ENCODE data around the gene IFRD1.

The IFRD1 gene, protein sequence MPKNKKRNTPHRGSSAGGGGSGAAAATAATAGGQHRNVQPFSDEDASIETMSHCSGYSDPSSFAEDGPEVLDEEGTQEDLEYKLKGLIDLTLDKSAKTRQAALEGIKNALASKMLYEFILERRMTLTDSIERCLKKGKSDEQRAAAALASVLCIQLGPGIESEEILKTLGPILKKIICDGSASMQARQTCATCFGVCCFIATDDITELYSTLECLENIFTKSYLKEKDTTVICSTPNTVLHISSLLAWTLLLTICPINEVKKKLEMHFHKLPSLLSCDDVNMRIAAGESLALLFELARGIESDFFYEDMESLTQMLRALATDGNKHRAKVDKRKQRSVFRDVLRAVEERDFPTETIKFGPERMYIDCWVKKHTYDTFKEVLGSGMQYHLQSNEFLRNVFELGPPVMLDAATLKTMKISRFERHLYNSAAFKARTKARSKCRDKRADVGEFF

DNA sequence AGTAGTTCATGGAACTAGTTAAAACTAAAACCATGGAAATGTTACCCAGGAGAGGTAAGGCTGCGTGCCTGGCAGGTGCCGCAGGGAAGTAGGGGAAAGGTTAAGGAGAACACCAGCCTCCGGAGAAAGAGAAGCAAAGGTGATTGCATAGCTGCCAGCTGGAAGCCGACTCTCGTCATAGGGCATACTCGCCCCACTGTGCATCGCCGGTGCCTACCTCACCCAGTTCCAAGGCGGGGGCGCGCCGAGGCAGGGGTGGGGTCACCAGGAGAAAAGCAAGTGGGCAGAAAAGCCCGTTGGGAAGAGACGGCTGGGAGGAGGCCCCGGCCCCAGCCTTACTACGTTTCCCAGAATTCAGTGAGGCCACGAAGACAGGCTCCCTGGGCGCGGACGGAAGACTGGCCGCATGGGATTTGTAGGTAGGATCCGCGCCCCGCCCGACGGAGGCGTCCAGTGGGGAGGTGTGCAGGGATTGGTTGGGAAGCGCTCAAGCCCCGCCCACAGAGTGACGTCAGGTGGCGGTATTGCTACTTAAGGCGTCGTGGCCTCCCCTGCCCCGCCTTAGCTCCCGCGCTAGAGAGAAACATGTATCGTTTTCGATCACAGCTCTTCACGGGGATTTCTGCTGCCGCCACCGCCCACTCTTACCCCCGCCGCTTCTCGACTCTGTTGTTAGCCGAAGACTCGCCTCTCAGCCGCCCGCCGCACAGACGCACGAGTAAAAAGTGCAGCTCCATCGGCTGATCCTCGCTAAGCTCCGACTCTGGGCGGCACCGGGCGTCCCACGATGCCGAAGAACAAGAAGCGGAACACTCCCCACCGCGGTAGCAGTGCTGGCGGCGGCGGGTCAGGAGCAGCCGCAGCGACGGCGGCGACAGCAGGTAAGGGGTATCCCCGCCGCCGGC lies at the start of gene IFRD1:
IFRD1 (plus strand) TSS at position 559 of the 905 bp plus-strand sequence; CDS start at position 788, 229 bp downstream.
- DNase-seq: peak; percentile 98

DNA sequence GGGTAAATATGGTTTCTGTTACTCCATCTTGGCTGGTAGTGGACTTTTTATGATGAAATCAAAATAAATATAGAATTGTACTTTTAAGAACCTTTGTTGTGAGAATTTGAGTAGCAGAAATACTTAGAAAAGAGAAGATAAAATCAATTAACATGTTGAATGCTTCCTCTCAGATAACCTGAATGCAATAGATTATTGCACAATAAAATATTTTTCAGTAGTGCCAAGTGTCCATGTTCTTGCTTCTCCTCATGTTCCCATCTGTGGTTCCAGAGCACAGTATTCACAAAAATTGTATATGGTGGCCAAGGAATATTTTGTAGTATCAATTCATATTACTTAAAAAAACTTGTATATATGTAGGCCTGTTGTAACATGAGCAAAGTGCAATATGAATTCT lies 45.9 kb upstream of the IFRD1 start:
- no peak for DNase-seq

DNA sequence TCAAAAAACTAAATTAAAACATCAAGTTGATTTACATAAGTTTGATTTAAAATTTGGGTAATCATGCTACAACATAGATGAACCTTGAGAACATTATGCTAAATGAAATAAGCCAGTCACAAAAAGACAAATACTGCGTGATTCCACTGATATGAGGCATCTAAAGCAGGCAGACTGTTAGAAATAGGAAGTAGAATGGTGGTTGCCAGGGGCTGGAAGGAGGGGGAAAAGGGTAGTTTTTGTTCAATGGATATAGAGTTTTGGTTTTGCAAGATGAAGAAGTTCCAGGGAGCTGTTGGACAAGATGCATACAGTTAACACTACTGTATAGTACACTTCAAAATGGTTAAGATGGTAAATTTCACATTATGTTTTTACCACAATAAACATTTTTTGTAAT lies 45.0 kb upstream of the IFRD1 start:
- DNase-seq: no peak

DNA sequence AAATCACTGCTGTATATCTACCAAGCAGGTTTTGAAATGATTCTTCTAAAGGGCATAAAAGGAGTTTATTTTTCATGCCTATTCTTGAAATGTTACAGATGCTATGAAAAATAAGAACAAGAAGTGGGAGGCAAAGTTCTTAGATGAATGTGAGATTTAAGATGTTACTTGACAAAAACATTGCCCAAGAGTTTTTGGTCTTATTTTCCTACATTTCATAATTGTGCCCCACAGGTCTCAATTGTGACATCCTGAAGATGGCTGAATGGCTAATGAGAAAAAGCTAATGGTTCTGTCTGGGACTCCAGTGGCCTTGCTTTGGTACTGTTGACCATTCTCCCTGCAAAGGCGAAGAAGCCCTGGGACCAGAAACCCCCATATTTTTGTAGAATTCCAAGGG lies 43.0 kb upstream of the IFRD1 start:
- DNase-seq: no peak

DNA sequence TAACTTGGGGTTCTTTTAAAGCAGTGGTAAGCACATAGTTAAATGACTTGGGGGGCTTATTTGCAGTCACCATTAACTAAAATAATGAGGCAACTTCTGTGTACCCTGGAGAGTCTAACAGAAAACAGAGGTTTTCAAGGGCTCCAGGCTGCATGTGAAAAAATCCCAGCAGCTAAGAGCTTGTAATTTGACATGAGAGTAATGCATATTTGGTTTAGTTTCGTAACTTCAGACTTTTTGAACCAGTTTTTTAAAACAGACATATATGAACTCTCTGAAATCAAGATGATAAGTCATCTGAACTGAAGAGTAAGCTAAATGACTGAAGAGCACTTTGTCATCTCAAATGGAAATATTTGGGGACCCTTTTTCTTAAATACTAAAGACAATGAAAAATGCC lies 40.2 kb upstream of the IFRD1 start:
- DNase-seq: no peak

DNA sequence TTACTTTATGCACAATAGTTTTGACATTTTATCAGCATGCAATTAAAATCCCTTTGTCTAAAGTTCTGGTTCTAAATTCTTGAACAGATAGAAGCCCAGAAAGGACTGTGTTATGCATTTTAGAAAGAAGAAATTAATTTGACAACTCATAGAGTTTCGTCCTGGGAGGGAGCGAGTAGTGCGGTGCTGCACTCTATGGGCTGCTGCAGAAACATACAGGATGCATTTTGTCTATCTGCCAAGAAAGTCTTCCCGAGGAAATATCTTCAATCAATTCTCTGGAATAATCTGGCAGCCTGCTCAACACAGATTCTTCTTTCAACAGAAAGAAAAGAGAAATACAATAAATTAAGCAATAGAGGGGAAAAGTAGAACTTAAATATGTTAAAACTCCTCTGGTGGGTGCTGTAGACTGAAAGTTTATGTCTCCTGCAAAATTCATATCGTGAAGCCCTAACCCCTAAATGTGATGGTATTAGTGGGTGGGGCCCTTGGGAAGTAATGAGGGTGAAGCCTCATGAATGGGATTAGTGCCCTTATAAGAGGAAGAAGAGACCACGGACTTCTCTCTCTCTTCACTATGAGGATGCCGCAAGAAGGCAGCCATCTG lies 39.0 kb upstream of the IFRD1 start:
- peak; percentile 24 for DNase-seq

DNA sequence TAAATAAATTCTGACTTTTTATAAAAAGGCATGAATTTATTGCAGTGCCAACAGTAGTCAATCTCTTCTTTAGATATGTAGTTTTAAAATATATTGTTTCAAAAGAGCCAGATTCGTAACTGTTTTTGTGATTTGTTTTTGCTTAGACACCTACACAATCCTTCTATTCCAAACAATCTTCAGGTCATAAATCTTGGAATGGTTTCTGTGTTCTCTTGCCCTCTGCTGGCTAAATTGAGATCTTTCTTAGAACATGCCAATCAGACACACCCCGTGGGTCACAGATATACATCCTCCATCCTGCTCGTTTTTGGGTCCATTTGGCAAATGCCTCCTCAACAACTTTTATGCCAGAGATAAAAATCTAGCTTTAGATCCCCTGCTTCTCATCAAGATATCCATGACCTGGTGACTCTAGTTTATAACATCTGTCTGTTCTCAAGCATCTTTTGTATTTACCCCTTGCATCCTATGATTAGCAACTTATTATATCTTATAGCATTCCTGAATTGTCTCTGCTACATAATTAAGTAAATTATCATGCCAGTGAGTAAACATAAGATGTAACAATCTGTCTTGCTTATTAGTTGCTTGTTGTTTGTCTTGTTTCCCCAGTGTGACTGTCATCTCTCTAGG lies 35.3 kb upstream of the IFRD1 start:
- DNase-seq: peak; percentile 29

DNA sequence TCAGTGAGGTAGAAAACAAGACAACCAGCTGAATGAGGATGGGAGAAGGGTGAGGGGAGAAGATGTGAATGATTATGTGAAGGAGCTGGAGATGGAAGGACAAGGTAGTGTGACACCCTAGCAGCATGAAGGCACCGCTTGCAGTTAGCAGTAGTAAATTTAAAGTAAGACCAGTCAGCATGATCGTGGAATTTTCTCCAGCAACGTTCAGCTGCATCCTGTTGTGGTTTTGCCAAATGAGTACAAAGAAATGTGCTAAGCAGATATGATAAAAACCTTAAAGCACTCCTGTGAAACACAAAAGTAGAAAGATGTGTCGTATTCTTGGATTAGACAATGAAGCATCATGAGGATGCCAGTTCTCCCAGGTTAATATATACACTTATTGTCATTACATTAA lies 34.1 kb upstream of the IFRD1 start:
- no peak for DNase-seq

DNA sequence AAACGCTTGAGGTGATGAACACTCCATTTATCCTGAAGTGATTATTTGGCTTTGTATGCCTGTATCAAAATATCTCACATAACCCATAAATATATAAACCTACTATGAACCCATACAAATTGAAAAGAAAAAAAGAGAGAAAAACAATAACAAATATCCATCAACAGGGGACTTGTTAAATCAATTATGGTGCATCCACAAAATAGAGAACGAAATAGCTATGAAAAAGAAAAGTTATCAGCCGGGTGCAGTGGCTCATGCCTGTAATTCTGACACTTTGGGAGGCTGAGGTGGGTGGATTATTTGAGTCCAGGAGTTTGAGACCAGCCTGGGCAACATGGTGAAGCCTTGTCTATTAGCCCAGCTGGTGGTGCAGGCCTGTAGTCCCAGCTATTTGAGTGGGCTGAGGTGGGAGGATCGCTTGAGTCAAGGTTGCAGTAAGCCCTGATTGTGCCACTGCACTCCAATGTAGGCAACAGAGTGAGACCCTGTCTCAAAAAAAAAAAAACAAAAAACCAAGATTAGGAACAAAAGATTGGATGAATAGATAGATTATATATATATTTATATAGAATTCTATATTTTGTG lies 30.6 kb upstream of the IFRD1 start:
- DNase-seq: no peak

DNA sequence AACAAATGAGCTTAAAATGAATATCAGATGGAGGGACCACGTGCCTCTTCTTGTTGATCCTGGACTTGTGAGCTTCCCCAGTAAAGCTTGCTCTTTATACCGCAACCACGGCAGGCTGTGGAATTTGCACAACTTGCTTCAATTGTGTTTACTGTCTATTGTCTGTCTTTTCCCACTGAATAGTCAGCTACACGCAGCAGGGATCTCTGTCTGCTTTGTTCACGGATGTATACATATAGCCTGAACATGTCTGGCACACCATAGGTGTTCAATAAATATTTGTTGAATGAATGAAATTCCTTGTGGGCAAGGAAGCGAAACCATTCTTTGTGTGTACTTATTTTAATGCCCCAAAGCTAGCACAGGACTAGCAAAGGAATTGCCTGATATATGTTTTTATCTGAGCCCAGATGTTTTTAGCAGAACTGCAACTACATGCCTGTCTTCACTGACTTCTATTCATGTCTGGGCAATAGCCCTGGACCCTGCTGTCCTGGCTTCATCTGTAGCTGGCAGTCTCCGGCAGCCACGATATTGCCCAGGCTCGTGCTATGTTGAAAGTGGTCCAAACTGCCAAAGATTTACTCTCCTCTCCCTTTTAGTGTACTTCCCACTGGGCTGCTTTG lies 29.9 kb upstream of the IFRD1 start:
- DNase-seq: no peak

DNA sequence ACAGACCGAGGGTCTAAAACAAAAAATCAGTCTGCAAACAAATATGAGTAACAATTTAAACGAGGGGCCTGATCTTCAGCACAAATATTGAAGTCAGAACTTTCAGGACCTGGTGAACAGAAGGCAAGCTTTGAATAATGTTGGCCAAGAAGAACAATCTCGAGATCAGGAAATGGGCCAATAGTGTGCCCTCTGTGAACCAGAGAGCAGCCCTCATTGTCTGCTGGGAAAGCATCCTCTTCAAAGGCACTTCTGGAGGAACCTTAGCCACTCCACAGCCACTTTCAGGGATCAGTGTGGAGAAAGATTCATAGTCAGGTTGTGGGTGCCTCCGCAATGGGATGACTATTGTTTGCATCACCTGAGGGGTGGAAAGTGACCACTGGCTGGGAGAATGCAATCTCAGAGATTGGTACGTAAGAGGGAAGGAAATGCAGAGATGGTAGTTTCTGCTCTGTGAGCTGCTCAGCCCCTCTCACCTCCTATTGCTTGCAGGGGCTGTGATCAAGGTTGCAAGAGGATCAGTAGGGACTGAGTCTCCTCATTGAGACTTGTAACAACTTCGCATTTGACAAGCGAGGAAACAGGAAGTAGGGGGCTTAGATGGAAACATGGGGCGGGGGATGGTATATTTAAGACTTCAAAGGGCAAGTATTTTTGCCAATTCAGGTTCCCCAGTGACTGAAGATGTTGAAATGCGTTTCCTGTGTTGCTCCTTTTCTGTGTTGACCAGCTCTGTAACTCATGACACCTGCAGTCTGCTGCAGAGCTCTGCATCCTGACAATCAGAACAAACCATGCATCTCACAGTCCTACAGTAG lies 28.4 kb upstream of the IFRD1 start:
- DNase-seq: peak; percentile 4

DNA sequence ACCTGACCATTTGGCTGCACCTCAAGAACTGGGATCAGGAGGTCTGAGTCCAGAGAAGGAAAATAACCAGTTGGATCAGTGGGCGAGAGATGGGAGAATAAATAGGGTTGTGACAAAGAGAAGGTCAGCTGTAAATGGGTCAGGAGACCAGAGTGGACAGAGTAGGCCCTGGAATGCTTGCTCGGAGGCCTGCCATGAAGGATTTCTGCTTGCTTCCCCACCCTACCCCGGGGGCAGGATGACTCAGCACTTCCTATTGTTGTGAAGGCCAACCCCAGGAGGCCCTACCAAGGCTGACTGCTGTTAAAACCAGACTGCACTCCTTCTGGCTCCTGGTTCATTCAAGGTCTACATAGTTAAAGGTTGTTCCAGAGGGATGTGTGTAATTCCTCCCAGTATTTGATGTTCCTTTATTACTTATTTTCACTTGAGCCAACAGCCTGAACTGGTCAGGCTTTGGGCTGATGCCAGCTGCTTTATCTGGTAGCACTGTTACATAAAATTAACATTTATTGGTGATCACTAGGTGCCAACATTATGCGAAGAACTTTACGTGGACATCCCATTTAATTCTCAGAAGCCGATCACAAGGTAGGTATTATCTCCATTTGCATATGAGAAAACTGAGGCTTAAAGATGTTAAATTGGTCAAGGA lies 27.3 kb upstream of the IFRD1 start:
- no peak for DNase-seq

DNA sequence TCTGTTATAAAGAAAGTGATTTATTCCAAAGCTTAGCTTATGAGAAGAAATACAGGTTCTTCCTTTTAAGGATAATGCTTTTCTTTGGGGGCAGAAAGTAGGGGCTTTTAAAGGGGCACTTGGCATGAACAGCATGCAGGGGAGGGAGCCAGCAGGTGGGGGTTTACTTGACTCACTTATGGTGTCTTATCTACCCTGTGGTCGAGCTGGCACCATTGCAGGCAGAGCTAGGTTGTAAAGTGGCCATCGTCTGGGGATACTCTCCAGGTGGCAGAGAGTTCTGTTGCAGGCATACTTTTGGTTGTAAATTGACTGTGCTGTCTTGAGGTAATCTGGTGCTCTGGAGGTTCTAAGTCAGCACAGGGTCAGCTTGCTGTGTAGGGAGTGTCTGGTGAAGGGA lies 26.3 kb upstream of the IFRD1 start:
- DNase-seq: no peak

DNA sequence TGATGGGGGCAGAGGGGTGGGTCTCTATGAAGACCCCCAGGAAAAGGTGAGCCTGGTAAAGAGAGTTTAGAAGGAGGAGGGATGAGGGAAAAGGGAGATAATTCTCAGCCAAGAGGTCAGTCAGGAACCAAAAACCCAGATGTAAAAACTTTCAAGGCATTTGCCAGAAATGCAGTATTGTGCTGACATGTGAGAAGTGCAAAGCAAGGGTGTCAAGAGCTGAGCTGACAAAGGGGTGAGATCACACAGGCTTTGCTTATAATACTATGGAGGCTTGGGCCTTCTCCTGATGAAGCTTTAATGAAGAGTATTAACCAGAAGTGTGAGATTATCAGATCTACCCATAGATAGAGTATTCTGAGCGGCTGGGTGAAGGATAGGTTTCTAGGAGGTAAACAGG lies 22.3 kb upstream of the IFRD1 start:
- DNase-seq: no peak

DNA sequence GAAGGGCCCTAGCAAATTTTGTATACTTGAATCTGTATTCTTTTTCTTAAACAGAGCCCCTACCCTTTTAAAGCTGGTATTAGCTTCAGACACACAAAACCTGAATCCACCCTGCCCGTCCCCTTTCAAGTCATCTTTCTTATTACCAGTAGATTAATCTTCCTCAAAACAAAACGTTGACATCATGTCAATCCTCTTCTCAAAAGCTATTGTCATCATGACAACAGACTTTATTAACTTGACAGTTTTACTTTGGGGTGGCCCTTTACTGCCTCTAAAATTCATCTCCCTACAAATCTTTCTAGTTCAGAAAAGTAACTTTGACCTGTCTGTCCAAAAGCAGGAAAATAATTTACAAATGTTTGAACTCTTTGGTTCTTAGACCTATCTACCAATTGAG lies 21.5 kb upstream of the IFRD1 start:
- no peak for DNase-seq

DNA sequence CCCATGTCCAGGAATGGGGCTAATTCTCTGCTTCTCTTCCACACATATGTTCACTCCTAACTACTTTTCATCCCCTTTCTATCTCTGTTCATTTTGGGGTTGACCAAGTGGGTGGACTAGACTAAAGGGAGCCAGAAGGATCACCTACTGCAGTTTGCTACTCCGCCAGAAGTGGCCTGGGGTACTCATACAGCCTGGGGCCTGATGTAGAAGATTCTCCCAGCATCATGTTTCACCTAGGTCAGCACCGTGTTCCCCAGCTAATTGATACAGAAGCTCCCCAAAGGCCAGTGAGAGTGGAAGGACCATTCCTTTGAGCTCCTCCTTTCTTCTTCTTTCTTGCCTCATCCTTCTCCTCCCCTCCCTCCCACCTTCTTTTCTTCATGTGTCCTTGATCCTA lies 19.6 kb upstream of the IFRD1 start:
- DNase-seq: no peak

DNA sequence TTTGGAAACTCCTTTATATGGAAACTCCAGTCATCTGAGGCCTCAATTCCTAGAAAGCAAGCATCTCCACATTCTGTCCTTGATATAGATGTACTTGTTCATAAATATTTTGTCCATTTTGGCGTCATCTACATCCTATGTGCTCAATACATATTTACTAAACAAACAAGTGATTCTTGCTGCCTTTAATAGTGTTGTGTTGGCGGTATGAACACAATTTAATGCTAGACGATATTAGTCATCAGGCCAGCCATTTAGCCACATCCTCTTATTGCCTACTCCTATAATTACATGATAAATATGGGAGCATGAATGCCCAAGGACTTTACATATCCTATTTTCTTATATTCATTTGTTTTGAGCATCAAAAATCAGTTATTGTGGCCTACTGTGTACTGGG lies 18.5 kb upstream of the IFRD1 start:
- no peak for DNase-seq

DNA sequence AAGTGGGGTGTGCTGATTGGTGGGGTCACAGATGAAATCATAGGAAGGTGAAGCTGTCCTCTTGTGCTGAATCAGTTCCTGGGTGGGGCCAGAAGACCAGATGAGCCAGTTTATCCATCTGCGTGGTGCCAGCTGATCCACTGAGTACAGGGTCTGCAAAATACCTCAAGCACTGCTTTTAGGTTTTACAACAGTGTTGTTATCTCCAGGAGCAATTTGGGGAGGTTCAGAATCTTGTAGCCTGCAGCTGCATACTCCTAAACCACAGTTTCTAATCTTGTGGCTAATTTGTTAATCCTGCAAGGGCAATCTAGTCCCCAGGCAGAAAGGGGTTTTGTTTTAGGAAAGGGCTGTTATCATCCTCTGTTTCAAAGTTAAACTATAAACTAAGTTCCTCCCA lies 17.0 kb upstream of the IFRD1 start:
- no peak for DNase-seq

DNA sequence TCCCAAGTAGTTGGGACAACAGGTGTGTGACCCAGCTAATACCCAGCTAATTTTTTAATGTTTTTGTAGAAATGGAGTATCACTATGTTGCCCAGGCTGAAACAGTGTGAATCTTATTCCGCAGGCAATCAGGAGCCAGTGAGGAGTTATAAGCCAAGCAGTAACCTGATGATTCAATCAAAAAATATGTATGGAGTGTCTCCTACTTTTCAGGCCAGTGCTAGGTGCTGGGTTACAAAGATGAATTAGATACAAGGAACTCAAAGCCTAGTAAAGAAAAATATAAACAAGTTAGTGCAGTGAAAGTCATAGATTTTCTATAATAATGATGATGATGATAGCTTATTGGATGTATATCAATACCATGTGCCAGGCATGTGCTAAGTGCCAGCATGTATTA lies 13.2 kb upstream of the IFRD1 start:
- DNase-seq: no peak

DNA sequence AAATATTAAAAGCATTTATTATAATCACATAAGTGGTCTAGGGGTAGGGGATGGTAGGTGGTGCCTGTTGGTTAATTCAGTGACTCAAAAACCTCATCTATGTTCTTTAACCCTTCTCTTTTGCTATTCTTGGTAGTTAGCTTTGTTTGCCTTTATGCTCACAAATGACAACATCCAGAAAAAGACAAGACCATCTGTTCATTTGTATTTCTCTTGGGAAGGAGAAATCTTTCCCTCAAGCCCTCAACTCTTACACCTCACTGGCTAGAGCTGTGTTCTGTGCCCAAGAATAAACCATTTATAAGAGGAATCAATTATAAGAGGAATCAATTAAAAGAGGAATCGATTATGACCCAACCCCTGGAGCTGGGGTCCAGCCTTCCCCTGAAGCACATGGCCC lies 10.8 kb upstream of the IFRD1 start:
- DNase-seq: no peak

DNA sequence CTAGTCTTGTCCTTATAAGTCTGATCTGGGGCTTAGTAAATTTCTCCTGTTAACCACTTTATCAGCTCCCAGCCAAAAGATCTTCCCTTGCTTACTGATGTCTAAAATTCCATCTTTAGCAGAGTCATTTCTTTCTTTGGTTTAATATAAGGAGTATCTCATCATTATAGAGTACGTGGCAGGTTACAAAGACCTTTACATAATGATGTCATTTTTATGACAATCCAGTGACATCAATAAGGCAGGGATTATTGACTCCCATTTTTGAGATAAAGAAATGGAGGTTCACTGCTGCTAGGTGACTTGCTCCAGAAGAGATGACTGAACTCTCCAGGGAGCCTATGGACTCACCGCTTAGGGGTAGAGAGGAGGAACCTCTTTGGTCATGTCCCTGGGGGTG lies 8.1 kb upstream of the IFRD1 start:
- DNase-seq: no peak

All from CD4-positive, alpha-beta T cell treated with Interleukin-21 for 1 hour (primary cell).